Tibial nerve (tissue), 3 donors: Measurements from ENCODE around the gene WWC2.

Experiments used
- CTCF ChIP-seq, 5 experiments: fragments of 200-600 bp in 3 of 5; fragments of 450-650 bp in 2 of 5; sonication (generic) in 3 of 5; IDR thresholded peaks; one replicate each; pipeline ENCODE4 v1.5.1; 2016 to 2019; ENCODE audit warnings: antibody characterized with exemption in 5 of 5, mild to moderate bottlenecking in 3 of 5, moderate library complexity in 2 of 5
- POLR2A ChIP-seq, 2 donors: fragments of 450-650 bp; IDR thresholded peaks; one replicate each; pipeline ENCODE4 v1.6.1; 2017; ENCODE audit warnings: antibody characterized with exemption in 2 of 2, mild to moderate bottlenecking in 2 of 2, moderate library complexity in 2 of 2

GRCh38 chr4:183263787-183264386, 164.8 kb downstream of the WWC2 start:
- no peak for TF ChIP-seq POLR2A (IDR thresholded peaks at IDR 0.05)
- TF ChIP-seq CTCF (IDR thresholded peaks at IDR 0.05), result no peak
